ENCODE results near the gene NR1D2. TPM values are rescaled to one million over a fixed set of nuclear protein-coding genes. Genes with fewer than 3 reads are reported as not detected.
"Not testable (repeated sequence)": the region's sequence is repeated elsewhere in the genome, so short reads cannot be mapped to it uniquely, and the experiment has no call there.

The NR1D2 gene
- 35.5 TPM for total RNA-seq

DNA sequence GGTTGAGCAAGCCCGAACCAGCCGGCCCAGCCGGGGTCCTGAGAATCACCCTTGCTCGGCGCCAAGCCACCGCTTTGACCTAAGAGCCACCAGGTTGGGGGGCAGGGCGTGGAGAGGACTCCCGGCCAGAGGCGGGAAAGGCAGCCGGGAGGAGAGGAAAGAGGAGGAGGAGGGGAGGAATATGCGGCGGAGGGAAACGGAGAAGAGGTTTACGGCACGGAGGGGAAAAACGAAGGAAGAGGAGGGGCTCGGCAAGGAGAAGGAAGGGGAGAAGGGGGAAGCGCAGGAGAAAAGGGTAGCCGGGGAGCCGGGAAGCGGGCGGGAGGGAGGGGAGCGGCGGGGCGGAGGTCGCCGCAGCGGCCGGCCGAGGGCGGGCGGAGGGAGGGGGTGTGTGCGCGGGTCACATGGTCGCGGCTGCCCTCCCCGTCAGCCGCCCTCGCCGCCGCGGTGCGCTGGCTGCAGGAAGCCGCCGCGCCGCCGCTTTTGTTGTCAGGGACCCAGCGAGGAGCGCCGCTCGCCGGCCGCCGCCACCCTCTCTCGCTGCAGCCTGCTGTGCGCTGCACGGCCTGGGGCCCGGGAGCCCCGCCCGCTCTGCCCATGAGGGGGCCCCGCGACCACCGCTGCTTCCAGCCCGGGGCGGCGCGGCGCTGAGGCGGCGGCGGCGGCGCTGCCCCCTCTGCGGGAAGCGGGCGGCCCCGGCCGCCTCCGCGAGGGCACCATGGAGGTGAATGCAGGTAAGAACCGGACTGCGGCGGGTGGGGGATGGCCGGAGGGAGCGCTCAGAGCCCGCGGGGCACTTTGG lies at the start of gene NR1D2:
Gene NR1D2 (plus strand): TSS at position 426 of the 802 bp plus-strand sequence. CDS start 293 bp downstream, at position 719.
- Histone ChIP-seq H3K4me3 (ENCODE audit: low read length in 3 of 3) (peak within 1 kb of the TSS; percentile 84 to 92 (median 85)), H3K36me3 (ENCODE audit: control insufficient read depth in 3 of 3, insufficient read depth in 3 of 3, low read length in 3 of 3) (peaks cover 0 to 5% (median 4%) of the 10 kb centered on the region in 3 donors), H3K4me1 (ENCODE audit: control insufficient read depth in 3 of 3, insufficient read depth in 3 of 3, low read length in 3 of 3) (peaks cover 41 to 49% (median 43%) of the 10 kb centered on the region in 3 donors), H3K9me3 (ENCODE audit: control insufficient read depth in 3 of 3, low read length in 3 of 3) (no peaks in the 10 kb centered on the region), H3K9ac (ENCODE audit: low read depth in 1 of 3, low read length in 3 of 3) (peak within 1 kb of the TSS; percentile 85 to 95 (median 90)), H3K27ac (ENCODE audit: low read depth, low read length) (peak within 1 kb of the TSS; percentile 83), H3K27me3 (ENCODE audit: control insufficient read depth in 3 of 3, insufficient read depth in 3 of 3, low read length in 3 of 3) (no peaks in the 10 kb centered on the region)

DNA sequence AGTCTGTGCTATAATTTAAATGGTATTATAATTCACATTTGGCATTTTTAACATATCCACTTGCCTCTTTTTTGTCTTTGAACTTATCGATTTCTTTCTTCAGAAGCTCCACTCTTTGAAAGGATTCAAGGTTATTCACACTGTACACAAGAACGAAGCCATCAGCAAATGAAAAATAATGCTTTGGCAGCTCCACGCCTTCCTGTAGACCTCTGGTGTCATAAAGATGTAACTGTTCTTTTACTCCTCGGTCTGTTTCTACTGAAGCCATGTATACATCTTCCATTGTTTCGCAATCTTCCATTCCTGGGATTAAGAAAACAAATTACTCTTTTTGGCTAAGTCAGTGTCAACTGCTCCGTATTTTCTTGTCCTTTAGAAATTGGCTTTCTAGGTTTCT lies 44.3 kb upstream of the NR1D2 start:
- no peak overlapping the region for H3K4me3 ChIP-seq (ENCODE audit: low read length in 3 of 3)
- no peaks in the 10 kb centered on the region for H3K27me3 ChIP-seq (ENCODE audit: control insufficient read depth in 3 of 3, insufficient read depth in 3 of 3, low read length in 3 of 3)
- H3K9me3 ChIP-seq (ENCODE audit: control insufficient read depth in 3 of 3, low read length in 3 of 3), result no peaks in the 10 kb centered on the region
- H3K36me3 ChIP-seq (ENCODE audit: control insufficient read depth in 3 of 3, insufficient read depth in 3 of 3, low read length in 3 of 3), result peaks cover 5 to 24% (median 12%) of the 10 kb centered on the region in 3 donors
- no peak overlapping the region for H3K27ac ChIP-seq (ENCODE audit: low read depth, low read length)
- no peak overlapping the region for H3K9ac ChIP-seq (ENCODE audit: low read depth in 1 of 3, low read length in 3 of 3)
- H3K4me1 ChIP-seq (ENCODE audit: control insufficient read depth in 3 of 3, insufficient read depth in 3 of 3, low read length in 3 of 3), result no peaks in the 10 kb centered on the region

DNA sequence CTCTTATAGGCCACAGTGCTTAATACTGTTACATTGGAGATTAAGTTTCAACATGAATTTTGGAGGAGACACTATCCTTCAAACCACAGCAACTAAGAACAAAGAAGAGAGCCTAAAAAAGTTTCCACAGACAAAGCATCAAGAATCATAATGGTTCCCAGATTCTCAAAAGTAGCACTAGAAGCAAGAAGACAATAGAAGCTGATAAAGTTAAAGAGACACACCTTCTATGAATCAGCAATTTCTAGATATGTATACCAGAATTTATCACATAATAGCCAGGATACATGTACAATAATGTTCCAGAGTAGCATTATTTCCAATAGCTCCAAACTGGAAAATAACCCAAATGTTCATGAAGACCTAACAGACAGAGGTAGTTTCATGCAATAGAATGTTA lies 40.5 kb upstream of the NR1D2 start:
- Histone ChIP-seq H3K9me3 (ENCODE audit: control insufficient read depth in 3 of 3, low read length in 3 of 3) (no peaks in the 10 kb centered on the region), H3K27me3 (ENCODE audit: control insufficient read depth in 3 of 3, insufficient read depth in 3 of 3, low read length in 3 of 3) (no peaks in the 10 kb centered on the region), H3K9ac (ENCODE audit: low read depth in 1 of 3, low read length in 3 of 3) (no peak overlapping the region), H3K4me1 (ENCODE audit: control insufficient read depth in 3 of 3, insufficient read depth in 3 of 3, low read length in 3 of 3) (no peaks in the 10 kb centered on the region), H3K27ac (ENCODE audit: low read depth, low read length) (no peak overlapping the region), H3K4me3 (ENCODE audit: low read length in 3 of 3) (no peak overlapping the region), H3K36me3 (ENCODE audit: control insufficient read depth in 3 of 3, insufficient read depth in 3 of 3, low read length in 3 of 3) (peaks cover 4 to 16% (median 10%) of the 10 kb centered on the region in 3 donors)

DNA sequence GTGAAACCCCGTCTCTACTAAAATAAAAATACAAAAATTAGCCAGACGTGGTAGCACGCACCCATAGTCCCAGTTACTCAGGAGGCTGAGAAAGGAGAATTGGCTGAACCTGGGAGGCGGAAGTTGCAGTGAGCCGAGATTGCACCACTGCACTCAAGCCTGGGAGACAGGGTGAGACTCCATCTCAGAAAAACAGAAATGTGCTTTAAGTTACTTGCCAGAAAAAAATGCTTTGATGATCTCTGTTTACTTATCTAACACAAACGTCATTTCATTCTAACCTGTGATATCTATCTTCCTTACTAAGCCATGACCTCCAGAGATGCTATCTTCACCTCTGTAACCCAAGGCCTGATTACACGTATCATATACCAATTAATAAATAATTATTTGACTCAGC lies 35.7 kb upstream of the NR1D2 start:
- no peaks in the 10 kb centered on the region for H3K27me3 ChIP-seq (ENCODE audit: control insufficient read depth in 3 of 3, insufficient read depth in 3 of 3, low read length in 3 of 3)
- no peaks in the 10 kb centered on the region for H3K9me3 ChIP-seq (ENCODE audit: control insufficient read depth in 3 of 3, low read length in 3 of 3)
- no peak overlapping the region for H3K9ac ChIP-seq (ENCODE audit: low read depth in 1 of 3, low read length in 3 of 3)
- no peak overlapping the region for H3K4me3 ChIP-seq (ENCODE audit: low read length in 3 of 3)
- H3K4me1 ChIP-seq (ENCODE audit: control insufficient read depth in 3 of 3, insufficient read depth in 3 of 3, low read length in 3 of 3), result no peaks in the 10 kb centered on the region
- H3K27ac ChIP-seq (ENCODE audit: low read depth, low read length), result no peak overlapping the region
- H3K36me3 ChIP-seq (ENCODE audit: control insufficient read depth in 3 of 3, insufficient read depth in 3 of 3, low read length in 3 of 3), result peaks cover 6 to 9% (median 8%) of the 10 kb centered on the region in 3 donors

DNA sequence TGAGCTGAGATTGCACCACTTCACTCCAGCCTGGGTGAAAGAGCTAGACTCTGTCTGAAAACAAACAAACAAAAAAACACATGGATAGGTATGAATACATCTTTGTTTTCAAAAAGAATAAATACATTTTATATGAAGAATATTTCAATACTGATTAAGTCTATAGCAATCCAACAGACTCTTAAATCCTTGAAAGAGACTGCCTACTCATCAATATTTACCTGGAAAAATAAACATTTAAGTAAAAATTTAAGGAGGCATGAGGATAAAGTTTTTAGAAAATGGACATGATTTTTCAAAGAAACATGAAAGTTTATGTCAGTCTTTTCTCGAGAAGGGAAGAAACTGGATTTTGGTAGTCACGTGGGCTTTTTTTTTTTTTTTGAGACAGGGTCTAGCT lies 33.7 kb upstream of the NR1D2 start:
- Histone ChIP-seq H3K27ac (ENCODE audit: low read depth, low read length) (no peak overlapping the region), H3K27me3 (ENCODE audit: control insufficient read depth in 3 of 3, insufficient read depth in 3 of 3, low read length in 3 of 3) (no peaks in the 10 kb centered on the region), H3K9me3 (ENCODE audit: control insufficient read depth in 3 of 3, low read length in 3 of 3) (no peaks in the 10 kb centered on the region), H3K4me3 (ENCODE audit: low read length in 3 of 3) (no peak overlapping the region), H3K36me3 (ENCODE audit: control insufficient read depth in 3 of 3, insufficient read depth in 3 of 3, low read length in 3 of 3) (peaks cover 6 to 9% (median 8%) of the 10 kb centered on the region in 3 donors), H3K9ac (ENCODE audit: low read depth in 1 of 3, low read length in 3 of 3) (no peak overlapping the region), H3K4me1 (ENCODE audit: control insufficient read depth in 3 of 3, insufficient read depth in 3 of 3, low read length in 3 of 3) (peaks cover 6 to 12% (median 9%) of the 10 kb centered on the region in 3 donors)

DNA sequence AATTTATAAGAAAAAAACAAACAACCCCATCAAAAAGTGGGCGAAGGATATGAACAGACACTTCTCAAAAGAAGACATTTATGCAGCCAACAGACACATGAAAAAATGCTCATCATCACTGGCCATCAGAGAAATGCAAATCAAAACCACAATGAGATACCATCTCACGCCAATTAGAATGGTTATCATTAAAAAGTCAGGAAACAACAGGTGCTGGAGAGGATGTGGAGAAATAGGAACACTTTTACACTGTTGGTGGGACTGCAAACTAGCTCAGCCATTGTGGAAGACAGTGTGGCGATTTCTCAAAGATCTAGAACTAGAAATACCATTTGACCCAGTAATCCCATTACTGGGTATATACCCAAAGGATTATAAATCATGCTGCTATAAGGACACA lies 32.8 kb upstream of the NR1D2 start:
- H3K36me3 ChIP-seq (ENCODE audit: control insufficient read depth in 3 of 3, insufficient read depth in 3 of 3, low read length in 3 of 3); H3K4me3 ChIP-seq (ENCODE audit: low read length in 3 of 3); H3K27ac ChIP-seq (ENCODE audit: low read depth, low read length); H3K9me3 ChIP-seq (ENCODE audit: control insufficient read depth in 3 of 3, low read length in 3 of 3); H3K27me3 ChIP-seq (ENCODE audit: control insufficient read depth in 3 of 3, insufficient read depth in 3 of 3, low read length in 3 of 3); H3K9ac ChIP-seq (ENCODE audit: low read depth in 1 of 3, low read length in 3 of 3): not testable (repeated sequence)
- peaks cover 6 to 13% (median 9%) of the 10 kb centered on the region in 3 donors for H3K4me1 ChIP-seq (ENCODE audit: control insufficient read depth in 3 of 3, insufficient read depth in 3 of 3, low read length in 3 of 3)

DNA sequence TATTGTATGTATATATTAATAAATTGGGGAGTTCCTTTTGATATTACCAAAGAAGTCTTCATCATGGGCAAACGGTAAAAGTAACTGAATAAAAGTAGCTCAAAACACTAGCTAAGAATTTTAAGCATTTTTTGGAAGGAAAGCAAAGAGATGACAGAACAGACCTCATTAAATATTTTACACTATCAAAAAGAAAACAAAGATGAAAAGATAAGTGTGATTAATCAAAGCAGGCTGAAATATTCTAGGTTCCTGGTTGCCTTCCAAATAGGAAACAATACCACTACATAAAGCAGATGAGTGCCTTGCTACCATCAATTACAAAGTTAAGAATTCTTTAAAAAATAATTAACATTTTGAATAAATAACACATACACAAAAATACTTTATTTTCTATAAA lies 31.9 kb upstream of the NR1D2 start:
- no peak overlapping the region for H3K27ac ChIP-seq (ENCODE audit: low read depth, low read length)
- H3K36me3 ChIP-seq (ENCODE audit: control insufficient read depth in 3 of 3, insufficient read depth in 3 of 3, low read length in 3 of 3), result peaks cover 9% of the 10 kb centered on the region in 3 donors
- no peaks in the 10 kb centered on the region for H3K27me3 ChIP-seq (ENCODE audit: control insufficient read depth in 3 of 3, insufficient read depth in 3 of 3, low read length in 3 of 3)

DNA sequence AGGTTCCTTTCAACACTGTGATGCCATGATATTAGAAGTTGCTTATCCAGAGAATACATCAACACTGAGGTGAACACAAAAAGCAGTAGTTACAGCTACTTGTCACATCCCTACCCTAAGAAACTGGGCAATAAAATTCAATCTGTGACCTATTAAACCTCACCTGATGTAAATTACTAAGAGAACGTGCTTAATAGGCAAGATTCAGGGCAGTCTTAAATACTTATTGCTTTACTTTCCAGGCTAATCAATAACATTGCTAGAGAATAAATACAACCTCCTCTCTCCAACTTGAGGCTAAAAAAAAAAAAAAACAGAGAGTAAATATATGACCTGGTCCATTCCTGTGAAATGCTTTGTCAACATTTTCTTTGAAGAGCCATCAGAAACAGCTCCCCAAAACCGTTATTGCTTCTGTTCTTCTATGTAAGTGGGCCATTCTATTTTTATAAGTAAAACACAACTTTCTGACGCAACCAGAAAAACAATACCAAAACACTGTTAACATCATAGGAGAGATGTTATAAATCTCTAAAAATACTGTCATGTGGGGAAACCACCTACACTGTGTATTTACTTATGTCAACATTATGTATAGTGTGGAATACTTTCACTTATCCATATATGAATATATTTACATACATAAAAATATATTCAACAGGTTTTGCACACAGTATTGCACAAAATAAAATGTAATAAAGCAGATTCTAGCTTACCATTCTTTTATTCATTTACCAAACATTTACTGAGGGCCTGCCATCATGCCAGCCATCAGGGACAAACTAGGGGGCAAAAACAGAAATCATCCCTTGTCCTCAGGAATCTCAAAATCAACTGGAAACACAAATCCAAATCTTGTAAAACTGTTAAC lies 31.0 kb upstream of the NR1D2 start:
- Histone ChIP-seq H3K9me3 (ENCODE audit: control insufficient read depth in 3 of 3, low read length in 3 of 3) (no peaks in the 10 kb centered on the region), H3K27ac (ENCODE audit: low read depth, low read length) (no peak overlapping the region), H3K4me1 (ENCODE audit: control insufficient read depth in 3 of 3, insufficient read depth in 3 of 3, low read length in 3 of 3) (peaks cover 18 to 29% (median 22%) of the 10 kb centered on the region in 3 donors), H3K9ac (ENCODE audit: low read depth in 1 of 3, low read length in 3 of 3) (no peak overlapping the region), H3K36me3 (ENCODE audit: control insufficient read depth in 3 of 3, insufficient read depth in 3 of 3, low read length in 3 of 3) (peaks cover 16 to 18% (median 17%) of the 10 kb centered on the region in 3 donors), H3K27me3 (ENCODE audit: control insufficient read depth in 3 of 3, insufficient read depth in 3 of 3, low read length in 3 of 3) (no peaks in the 10 kb centered on the region), H3K4me3 (ENCODE audit: low read length in 3 of 3) (no peak overlapping the region)

More for the DNA sequence above, 31.9 kb upstream of the NR1D2 start:
- H3K9ac ChIP-seq (ENCODE audit: low read depth in 1 of 3, low read length in 3 of 3), result no peak overlapping the region
- peaks cover 13 to 21% (median 15%) of the 10 kb centered on the region in 3 donors for H3K4me1 ChIP-seq (ENCODE audit: control insufficient read depth in 3 of 3, insufficient read depth in 3 of 3, low read length in 3 of 3)
- H3K4me3 ChIP-seq (ENCODE audit: low read length in 3 of 3), result no peak overlapping the region
- no peaks in the 10 kb centered on the region for H3K9me3 ChIP-seq (ENCODE audit: control insufficient read depth in 3 of 3, low read length in 3 of 3)

DNA sequence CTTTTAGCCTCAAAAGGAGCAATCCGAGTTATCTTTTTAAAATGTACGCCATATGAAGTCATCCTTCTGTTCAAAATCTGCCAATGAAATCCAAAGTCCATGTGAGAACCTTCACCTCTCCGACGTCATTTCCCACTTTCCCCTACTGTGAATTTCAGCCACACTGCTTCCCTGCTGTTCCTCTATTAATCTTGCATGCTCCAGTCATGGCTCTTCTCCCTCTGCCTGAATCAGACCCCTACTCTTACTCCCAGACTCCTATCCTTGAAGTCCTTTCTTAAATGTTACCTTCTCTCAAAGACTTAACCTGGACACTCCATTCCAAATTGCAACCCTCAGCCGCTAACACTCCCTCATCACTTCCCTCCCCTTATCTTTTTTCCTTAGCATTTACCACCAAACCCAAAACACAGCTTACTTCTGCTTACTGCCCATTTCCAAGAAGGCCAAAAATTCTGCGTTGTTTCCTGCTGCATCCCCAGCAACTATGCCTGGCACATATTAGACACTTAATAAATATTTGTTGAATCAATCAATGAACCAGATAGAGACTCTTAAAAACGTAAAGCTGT lies 29.5 kb upstream of the NR1D2 start:
- Histone ChIP-seq H3K27ac (ENCODE audit: low read depth, low read length) (no peak overlapping the region), H3K4me1 (ENCODE audit: control insufficient read depth in 3 of 3, insufficient read depth in 3 of 3, low read length in 3 of 3) (peaks cover 18 to 29% (median 22%) of the 10 kb centered on the region in 3 donors), H3K27me3 (ENCODE audit: control insufficient read depth in 3 of 3, insufficient read depth in 3 of 3, low read length in 3 of 3) (no peaks in the 10 kb centered on the region)

More for the DNA sequence above, 29.5 kb upstream of the NR1D2 start:
- Histone ChIP-seq H3K9me3 (ENCODE audit: control insufficient read depth in 3 of 3, low read length in 3 of 3) (no peaks in the 10 kb centered on the region), H3K36me3 (ENCODE audit: control insufficient read depth in 3 of 3, insufficient read depth in 3 of 3, low read length in 3 of 3) (peaks cover 13 to 25% (median 21%) of the 10 kb centered on the region in 3 donors), H3K9ac (ENCODE audit: low read depth in 1 of 3, low read length in 3 of 3) (peak overlapping the region; percentile 93 to 98 (median 95)), H3K4me3 (ENCODE audit: low read length in 3 of 3) (peak overlapping the region; percentile 93 to 96 (median 95))

All from skeletal muscle tissue (tissue), 4 donors.